ENCODE measurements around the gene ACOX3. TPM values are rescaled to one million over a fixed set of nuclear protein-coding genes. Genes with fewer than 3 reads are reported as not detected.

The ACOX3 gene
- total RNA-seq, 2 experiments from 2014 or later: 24.2 to 27.8 TPM

DNA sequence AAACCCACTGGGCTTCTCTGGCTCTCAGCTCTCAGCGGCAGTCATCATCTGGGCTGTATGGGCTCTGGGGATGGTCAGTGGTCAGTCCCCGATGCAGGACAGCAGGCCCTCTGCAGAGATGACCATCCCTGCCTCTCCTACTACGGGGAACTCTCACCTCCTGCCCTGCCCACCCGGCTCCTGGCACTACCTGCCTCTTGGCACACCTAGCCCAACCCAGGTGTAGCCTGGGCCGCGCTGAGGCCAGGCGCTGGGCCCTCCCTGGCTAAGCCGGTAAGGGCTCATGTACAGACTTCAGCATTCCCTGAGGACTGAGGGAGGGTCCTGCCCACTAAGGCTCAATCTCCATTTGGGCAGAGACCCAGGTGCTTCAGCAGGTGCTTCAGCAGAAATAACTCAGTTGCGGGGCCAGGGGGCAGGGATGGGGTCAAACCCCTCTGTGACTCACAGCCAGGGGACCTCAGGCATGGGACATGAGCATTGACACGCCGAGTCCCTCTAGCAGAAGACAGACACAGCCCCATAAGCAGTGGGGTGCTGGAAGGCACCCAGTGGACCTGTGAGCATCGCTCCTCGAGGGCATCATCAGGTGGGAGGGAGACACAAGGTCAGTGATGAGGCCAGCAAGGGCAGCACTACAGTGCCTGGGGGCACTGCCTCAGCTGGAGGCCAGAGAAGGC is 71.0 kb downstream of the ACOX3 start:
- ATAC-seq: no peak
- no peak for TF ChIP-seq CTCF (IDR thresholded peaks at IDR 0.05)
- no peak for DNase-seq
- ChIA-PET POLR2A (no interaction called here), CTCF (no interaction called here)
- no peak overlapping the region for H3K4me3 Mint-ChIP-seq
- no peak overlapping the region for H3K27ac Mint-ChIP-seq
- no peaks in the 10 kb centered on the region for H3K4me1 Mint-ChIP-seq (ENCODE audit: low read depth)
- intact Hi-C loops (cut with micrococcal nuclease): no loop called here
- H3K36me3 Mint-ChIP-seq (ENCODE audit: low read depth): peaks cover 1% of the 10 kb centered on the region
- H3K27me3 Mint-ChIP-seq: no peaks in the 10 kb centered on the region
- H3K9me3 Mint-ChIP-seq: no peaks in the 10 kb centered on the region

- no peak for ATAC-seq
- ChIA-PET POLR2A (no interaction called here), CTCF (no interaction called here)
- no peak overlapping the region for H3K27ac Mint-ChIP-seq
- peaks cover 1% of the 10 kb centered on the region for H3K36me3 Mint-ChIP-seq (ENCODE audit: low read depth)
- intact Hi-C loops (cut with micrococcal nuclease): no loop called here
- H3K4me3 Mint-ChIP-seq: no peak overlapping the region
- TF ChIP-seq CTCF (IDR thresholded peaks at IDR 0.05): no peak
- H3K27me3 Mint-ChIP-seq: no peaks in the 10 kb centered on the region
- DNase-seq: no peak
- H3K4me1 Mint-ChIP-seq (ENCODE audit: low read depth): no peaks in the 10 kb centered on the region
- H3K9me3 Mint-ChIP-seq: no peaks in the 10 kb centered on the region
Measured at GRCh38 chr4:8368998-8369397, 71.5 kb downstream of the ACOX3 start.

- intact Hi-C loops (cut with micrococcal nuclease): no loop called here
- no peak for TF ChIP-seq CTCF (IDR thresholded peaks at IDR 0.05)
- POLR2A ChIA-PET: interaction anchor here (0.7 kb wide), 1 partner anchor 18 kb away, joined by 3 read pairs; no protein-coding TSS in a partner anchor
- Mint-ChIP-seq H3K27me3 (no peaks in the 10 kb centered on the region), H3K4me3 (no peak overlapping the region), H3K27ac (no peak overlapping the region), H3K4me1 (ENCODE audit: low read depth) (no peaks in the 10 kb centered on the region), H3K9me3 (peaks cover 3% of the 10 kb centered on the region), H3K36me3 (ENCODE audit: low read depth) (peaks cover 1% of the 10 kb centered on the region)
- no peak for DNase-seq
- no peak for ATAC-seq
- CTCF ChIA-PET: no interaction called here
Measured at GRCh38 chr4:8368061-8368481, 72.5 kb downstream of the ACOX3 start.

DNA sequence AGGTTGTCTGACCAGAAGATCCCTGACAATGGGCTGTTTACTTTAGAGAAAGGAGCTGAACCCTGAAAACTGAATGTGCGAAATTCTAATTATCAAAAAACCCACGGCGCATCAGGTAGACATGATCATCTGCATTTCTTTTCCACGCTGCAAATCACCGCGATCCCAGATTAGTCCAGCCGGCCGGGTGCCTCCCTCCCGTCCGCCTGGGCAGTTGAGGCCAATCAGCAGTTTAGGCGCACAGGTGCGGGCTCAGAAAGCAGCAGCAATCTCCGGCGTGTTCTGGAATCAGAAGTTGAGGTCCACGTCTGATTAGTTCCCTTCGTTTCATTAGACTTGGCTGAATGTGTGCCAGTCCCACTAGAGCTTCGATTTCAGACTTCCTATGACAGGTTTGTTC is 73.9 kb downstream of the ACOX3 start:
- H3K27ac Mint-ChIP-seq: no peak overlapping the region

More for the DNA sequence above, 73.9 kb downstream of the ACOX3 start:
- CTCF ChIA-PET: no interaction called here
- Mint-ChIP-seq H3K9me3 (peaks cover 6% of the 10 kb centered on the region), H3K27me3 (no peaks in the 10 kb centered on the region), H3K4me1 (ENCODE audit: low read depth) (no peaks in the 10 kb centered on the region), H3K36me3 (ENCODE audit: low read depth) (peaks cover 1% of the 10 kb centered on the region), H3K4me3 (no peak overlapping the region)
- intact Hi-C loops (cut with micrococcal nuclease): no loop called here
- TF ChIP-seq CTCF (IDR thresholded peaks at IDR 0.05): no peak
- ATAC-seq: no peak
- POLR2A ChIA-PET: no interaction called here
- DNase-seq: no peak

Measured in activated CD8-positive, alpha-beta T cell treated with anti-CD3 and anti-CD28 coated beads for 36 hours (primary cell).